ENCODE data around the gene CD302.
"Not testable (repeated sequence)": the region's sequence is repeated elsewhere in the genome, so short reads cannot be mapped to it uniquely, and the experiment has no call there.

CD302 gene

GRCh38 chr2:159724795-159725572 lies 73.0 kb downstream of the CD302 start:
- H3K27ac ChIP-seq (ENCODE audit: low read depth, low read length); H3K9ac ChIP-seq (ENCODE audit: low read length); H3K9me3 ChIP-seq (ENCODE audit: low read length); H3K4me3 ChIP-seq (ENCODE audit: low read depth in 1 of 2, low read length in 2 of 2); H3K27me3 ChIP-seq (ENCODE audit: control insufficient read depth in 1 of 2, insufficient read depth in 2 of 2, low read length in 2 of 2): not testable (repeated sequence)
- Histone ChIP-seq H3K36me3 (ENCODE audit: insufficient read depth, low read length) (peaks cover 19% of the 10 kb centered on the region), H3K4me1 (ENCODE audit: insufficient read depth, low read length) (peaks cover 22% of the 10 kb centered on the region)

GRCh38 chr2:159722580-159722979 lies 75.4 kb downstream of the CD302 start:
- Histone ChIP-seq H3K27me3 (ENCODE audit: control insufficient read depth in 1 of 2, insufficient read depth in 2 of 2, low read length in 2 of 2) (no peaks in the 10 kb centered on the region), H3K27ac (ENCODE audit: low read depth, low read length) (no peak overlapping the region), H3K4me3 (ENCODE audit: low read depth in 1 of 2, low read length in 2 of 2) (no peak overlapping the region), H3K9me3 (ENCODE audit: low read length) (no peaks in the 10 kb centered on the region), H3K4me1 (ENCODE audit: insufficient read depth, low read length) (peaks cover 27% of the 10 kb centered on the region), H3K36me3 (ENCODE audit: insufficient read depth, low read length) (peaks cover 19% of the 10 kb centered on the region), H3K9ac (ENCODE audit: low read length) (no peak overlapping the region)

DNA sequence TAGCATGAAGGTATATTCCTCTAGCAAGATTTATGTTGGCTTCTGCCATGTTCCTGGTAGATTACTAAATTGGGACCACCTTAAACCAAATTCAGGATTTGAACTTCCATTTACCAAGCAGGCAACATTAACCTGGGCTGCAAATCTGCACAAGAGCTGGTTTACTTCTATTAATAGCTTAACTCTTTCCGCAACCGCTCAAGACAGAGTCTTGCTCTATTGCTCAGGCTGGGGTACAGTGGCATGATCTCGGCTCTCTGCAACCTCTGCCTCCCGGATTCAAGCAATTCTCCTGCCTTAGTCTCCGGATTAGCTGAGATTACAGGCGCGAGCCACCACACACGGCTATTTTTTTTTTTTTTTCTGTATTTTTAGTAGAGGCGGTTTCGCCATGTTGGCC lies 77.3 kb downstream of the CD302 start:
- Histone ChIP-seq H3K4me1 (ENCODE audit: insufficient read depth, low read length) (peaks cover 36% of the 10 kb centered on the region), H3K36me3 (ENCODE audit: insufficient read depth, low read length) (peaks cover 35% of the 10 kb centered on the region)

More for the DNA sequence above, 77.3 kb downstream of the CD302 start:
- H3K9ac ChIP-seq (ENCODE audit: low read length), result no peak overlapping the region
- H3K4me3 ChIP-seq (ENCODE audit: low read depth in 1 of 2, low read length in 2 of 2), result no peak overlapping the region
- no peak overlapping the region for H3K27ac ChIP-seq (ENCODE audit: low read depth, low read length)
- H3K27me3 ChIP-seq (ENCODE audit: control insufficient read depth in 1 of 2, insufficient read depth in 2 of 2, low read length in 2 of 2), result no peaks in the 10 kb centered on the region
- no peaks in the 10 kb centered on the region for H3K9me3 ChIP-seq (ENCODE audit: low read length)
